Kidney (tissue), 14 donors: ENCODE data around the gene IRF4. TPM values are rescaled to one million over a fixed set of nuclear protein-coding genes. Genes with fewer than 3 reads are reported as not detected.

Experiments used
- DNase-seq, 5 donors: peaks; one replicate each; pipeline ENCODE4 v3.0.0-alpha.2; 2013 to 2020
- FAIRE-seq: peaks from 2 replicates; lab custom pipeline; 2012; peaks lifted over from hg19 to GRCh38; lab: Jason Lieb, UNC
- H3K27ac ChIP-seq, 2 donors: one replicate each; pipeline ENCODE4 v1.7.0; 2013; ENCODE audit warnings: low read depth in 2 of 2, low read length in 2 of 2, inconsistent platforms in 1 of 2
- H3K27me3 ChIP-seq: one replicate; pipeline ENCODE4 v1.7.1; 2013; ENCODE audit warnings: low read length, inconsistent platforms; ENCODE audit not compliant: control insufficient read depth, insufficient read depth
- H3K36me3 ChIP-seq, 3 donors: one replicate each; pipeline versions ENCODE4 v1.7.0 to v1.7.1; 2013; ENCODE audit warnings: low read length in 3 of 3, control low read depth in 1 of 3, inconsistent platforms in 1 of 3; ENCODE audit not compliant: insufficient read depth in 3 of 3, control insufficient read depth in 2 of 3
- H3K4me1 ChIP-seq, 3 donors: one replicate each; pipeline versions ENCODE4 v1.7.0 to v1.7.1; 2013; ENCODE audit warnings: low read length in 3 of 3, inconsistent platforms in 1 of 3, low read depth in 1 of 3; ENCODE audit not compliant: control insufficient read depth in 2 of 3, insufficient read depth in 2 of 3
- H3K4me3 ChIP-seq, 3 donors: one replicate each; pipeline versions ENCODE4 v1.7.0 to v1.8.1; 2013; ENCODE audit warnings: low read length in 3 of 3, control low read depth in 1 of 3, inconsistent platforms in 1 of 3
- H3K9ac ChIP-seq, 3 donors: one replicate each; pipeline versions ENCODE4 v1.7.0 to v1.7.1; 2013; ENCODE audit warnings: low read length in 3 of 3, control low read depth in 1 of 3, inconsistent platforms in 1 of 3
- H3K9me3 ChIP-seq, 3 donors: one replicate each; pipeline versions ENCODE4 v1.7.0 to v1.7.1; 2013; ENCODE audit warnings: low read length in 3 of 3, control low read depth in 1 of 3, inconsistent platforms in 1 of 3; ENCODE audit not compliant: control insufficient read depth in 2 of 3, insufficient read depth in 1 of 3
- CTCF ChIP-seq: IDR thresholded peaks from 3 replicates; pipeline ENCODE4 v1.5.1; 2012; ENCODE audit warnings: mild to moderate bottlenecking, moderate library complexity, borderline replicate concordance; ENCODE audit not compliant: insufficient read depth; ENCODE audit errors: extremely low read depth
- intact Hi-C: fragments of 100-400 bp; cut with DNase I; formaldehyde crosslinking; loops from one replicate; pipeline ENCODE4 v1.11.1; 2022
- polyA plus RNA-seq: library from polyadenylated mRNA; stranded (reverse); fragments of 350-450 nt; fragmentation: Illumina TruSeq; extraction: RNeasy Lipid Tissue Mini Kit (QIAGEN cat#74804); gene quantifications from one replicate; pipeline ENCODE4 v1.2.3, GENCODE V29; 2014; ENCODE audit warnings: low read depth, low replicate concordance; ENCODE audit not compliant: insufficient read depth
- total RNA-seq: library from RNA; stranded (reverse); fragmentation: NEBNext Ultra II Directional; extraction: Animal tissue kit (Norgen Biotek cat#: 25700); gene quantifications from one replicate; pipeline ENCODE4 v1.2.1, GENCODE V29; 2021
- donor health status: control.
- donor health status: control.
- donor health status: control.
- donor health status: control.
- donor health status: control.
- donor health status: DM: yes; HTN: yes; CAD: no.
- donor health status: Normal renal cell carcinoma (clear cell type).

IRF4 gene
- total and polyA plus RNA-seq, 2 donors from 2014 or later: 23.7 TPM; not detected in 1

GRCh38 chr6:448296-449056, 56.9 kb downstream of the IRF4 start:
- TF ChIP-seq CTCF: no peak
- H3K27ac ChIP-seq: no peak overlapping the region
- H3K4me1 ChIP-seq: no peaks in the 10 kb centered on the region
- H3K9ac ChIP-seq: no peak overlapping the region
- no peaks in the 10 kb centered on the region for H3K9me3 ChIP-seq
- H3K4me3 ChIP-seq: no peak overlapping the region
- intact Hi-C loops: no loop called here
- FAIRE-seq (no peak), DNase-seq (no peak)
- no peaks in the 10 kb centered on the region for H3K27me3 ChIP-seq
- H3K36me3 ChIP-seq: no peaks in the 10 kb centered on the region

DNA sequence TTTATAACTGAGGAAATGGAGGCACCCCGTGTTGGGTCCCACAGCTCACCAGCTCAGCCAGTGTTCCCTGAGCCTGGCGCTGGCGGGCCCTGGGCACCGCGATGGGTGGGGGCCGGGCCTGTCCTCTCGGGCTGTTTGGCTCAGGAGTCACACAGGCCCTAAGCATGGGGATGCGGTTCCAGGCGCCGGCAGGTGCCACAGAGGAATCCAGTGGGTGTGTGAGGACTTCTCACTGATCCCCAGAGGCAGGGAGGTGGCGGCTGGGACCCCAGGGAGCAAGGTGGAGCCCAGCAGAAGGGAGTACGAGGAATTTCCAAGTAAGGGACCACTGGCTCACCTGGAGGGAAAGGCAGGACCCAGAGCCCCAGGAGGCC, 57.5 kb downstream of the IRF4 start:
- Histone ChIP-seq H3K27ac (no peak overlapping the region), H3K27me3 (no peaks in the 10 kb centered on the region), H3K36me3 (no peaks in the 10 kb centered on the region), H3K9me3 (no peaks in the 10 kb centered on the region), H3K4me1 (no peaks in the 10 kb centered on the region), H3K9ac (no peak overlapping the region), H3K4me3 (no peak overlapping the region)
- intact Hi-C loops: no loop called here
- DNase-seq (no peak), FAIRE-seq (no peak)
- no peak for TF ChIP-seq CTCF

GRCh38 chr6:449486-450419, 58.2 kb downstream of the IRF4 start:
- Histone ChIP-seq H3K27ac (no peak overlapping the region), H3K4me3 (no peak overlapping the region), H3K36me3 (no peaks in the 10 kb centered on the region), H3K9ac (no peak overlapping the region), H3K4me1 (no peaks in the 10 kb centered on the region), H3K9me3 (no peaks in the 10 kb centered on the region), H3K27me3 (no peaks in the 10 kb centered on the region)
- FAIRE-seq: no peak
- no peak for TF ChIP-seq CTCF
- no peak for DNase-seq
- intact Hi-C loops: no loop called here
